IMR-90 (cell line): ENCODE results near the gene FAM219A. TPM values are rescaled to one million over a fixed set of nuclear protein-coding genes. Genes with fewer than 3 reads are reported as not detected.
"Not testable (repeated sequence)": the region's sequence is repeated elsewhere in the genome, so short reads cannot be mapped to it uniquely, and the experiment has no call there.

Experiments used
- ATAC-seq: fragments of 200-7000 bp; cut with Tn5 transposase; 2 replicates; pipeline ENCODE4 v1.9.1; 2020; ENCODE audit warnings: low read depth, mild to moderate bottlenecking, moderate library complexity
- BruUV-seq: library from RNA; stranded (reverse); fragments of 400-500 nt; replicated peaks from 2 replicates; lab custom pipeline; 2021; lab: Mats Ljungman, UMichigan
- CTCF ChIA-PET: fragments of 300-600 bp; formaldehyde crosslinking; extraction: SDS; loops from one replicate; lab custom pipeline; 2021; ENCODE audit warnings: antibody characterized with exemption; lab: Yijun Ruan, JAX
- POLR2A ChIA-PET: fragments of 300-600 bp; sonication (Branson Sonifier 250); formaldehyde crosslinking; loops from one replicate; lab custom pipeline; 2022; ENCODE audit warnings: antibody characterized with exemption; ENCODE audit not compliant: unreplicated experiment; lab: Charles Lee
- DNase-seq: peaks from one replicate; pipeline ENCODE4 v3.0.0; 2013
- H2AFZ ChIP-seq: replicated peaks from 2 replicates; pipeline ENCODE3; 2013; ENCODE audit warnings: low read length, mild to moderate bottlenecking; ENCODE audit not compliant: poor library complexity
- H2AK5ac ChIP-seq: 2 replicates; pipeline ENCODE4 v1.6.1; 2013; ENCODE audit warnings: low read depth, low read length, inconsistent platforms
- H2AK9ac ChIP-seq: replicated peaks from 2 replicates; pipeline ENCODE3; 2013; ENCODE audit warnings: mild to moderate bottlenecking, low read depth, low read length, moderate library complexity; ENCODE audit not compliant: poor library complexity
- H2BK120ac ChIP-seq: 2 replicates; pipeline ENCODE4 v1.6.1; 2013; ENCODE audit warnings: low read depth, low read length, inconsistent platforms
- H2BK15ac ChIP-seq: 3 replicates; pipeline ENCODE4 v1.6.1; 2013; ENCODE audit warnings: low read depth, low read length, inconsistent platforms
- H2BK20ac ChIP-seq: 2 replicates; pipeline ENCODE4 v1.6.1; 2013; ENCODE audit warnings: low read depth, mild to moderate bottlenecking, inconsistent platforms, low read length, moderate library complexity
- H2BK5ac ChIP-seq: 2 replicates; pipeline ENCODE4 v1.6.1; 2013; ENCODE audit warnings: mild to moderate bottlenecking, low read depth, low read length, inconsistent platforms; ENCODE audit not compliant: poor library complexity, severe bottlenecking
- H3K14ac ChIP-seq: replicated peaks from 2 replicates; pipeline ENCODE4 v1.6.1; 2013; ENCODE audit warnings: low read depth, low read length, inconsistent platforms
- H3K18ac ChIP-seq: 2 replicates; pipeline ENCODE4 v1.6.1; 2013; ENCODE audit warnings: low read depth, low read length, control low read depth
- H3K23ac ChIP-seq: 2 replicates; pipeline ENCODE4 v1.6.1; 2013; ENCODE audit warnings: low read depth, low read length, inconsistent platforms
- H3K27ac ChIP-seq: 2 replicates; pipeline ENCODE4 v1.5.1; 2013; ENCODE audit warnings: mild to moderate bottlenecking, control low read depth, low read length; ENCODE audit not compliant: insufficient read depth
- H3K27me3 ChIP-seq: 2 replicates; pipeline ENCODE4 v1.6.1; 2013; ENCODE audit warnings: low read length; ENCODE audit not compliant: control insufficient read depth, insufficient read depth
- H3K36me3 ChIP-seq: 2 replicates; pipeline ENCODE4 v1.6.1; 2013; ENCODE audit warnings: low read length, mixed read lengths; ENCODE audit not compliant: control insufficient read depth, insufficient read depth
- H3K4ac ChIP-seq: 2 replicates; pipeline ENCODE4 v1.6.1; 2013; ENCODE audit warnings: low read depth, low read length, inconsistent platforms
- H3K4me1 ChIP-seq: 2 replicates; pipeline ENCODE4 v1.6.1; 2013; ENCODE audit warnings: low read length, mixed read lengths; ENCODE audit not compliant: control insufficient read depth, insufficient read depth
- H3K4me2 ChIP-seq: 2 replicates; pipeline ENCODE4 v1.6.1; 2013; ENCODE audit warnings: low read depth, mild to moderate bottlenecking, control low read depth, low read length, moderate library complexity
- H3K4me3 ChIP-seq: 2 replicates; pipeline ENCODE4 v1.5.1; 2013; ENCODE audit warnings: low read depth, mild to moderate bottlenecking, control low read depth, low read length, moderate library complexity; ENCODE audit not compliant: insufficient read depth
- H3K56ac ChIP-seq: 2 replicates; pipeline ENCODE4 v1.6.1; 2013; ENCODE audit warnings: low read length, inconsistent platforms; ENCODE audit not compliant: insufficient read depth; ENCODE audit errors: extremely low read depth
- H3K79me1 ChIP-seq, 2 experiments: 2 replicates each; pipeline ENCODE4 v1.6.1; 2013; ENCODE audit warnings: low read length in 2 of 2, inconsistent platforms in 1 of 2, low read depth in 1 of 2
- H3K9ac ChIP-seq: 2 replicates; pipeline ENCODE4 v1.6.1; 2013; ENCODE audit warnings: low read depth, low read length, control low read depth
- H3K9me1 ChIP-seq: 2 replicates; pipeline ENCODE4 v1.6.1; 2013; ENCODE audit warnings: low read length, inconsistent platforms; ENCODE audit not compliant: insufficient read depth
- H3K9me3 ChIP-seq: 2 replicates; pipeline ENCODE4 v1.6.1; 2013; ENCODE audit warnings: low read length; ENCODE audit not compliant: control insufficient read depth, insufficient read depth
- H4K20me1 ChIP-seq: 2 replicates; pipeline ENCODE4 v1.6.1; 2013; ENCODE audit warnings: low read length, inconsistent platforms; ENCODE audit not compliant: insufficient read depth
- H4K5ac ChIP-seq: 2 replicates; pipeline ENCODE4 v1.6.1; 2013; ENCODE audit warnings: mild to moderate bottlenecking, low read depth, low read length, control low read depth
- H4K8ac ChIP-seq, 2 experiments: 2 replicates each; pipeline ENCODE4 v1.6.1; 2013; ENCODE audit warnings: low read depth in 2 of 2, low read length in 2 of 2, control low read depth in 1 of 2, inconsistent platforms in 1 of 2
- H4K91ac ChIP-seq: 2 replicates; pipeline ENCODE4 v1.6.1; 2013; ENCODE audit warnings: low read depth, low read length, inconsistent platforms; ENCODE audit not compliant: insufficient read depth
- BHLHE40 ChIP-seq: fragments of 150-350 bp; IDR thresholded peaks from 2 replicates; pipeline ENCODE4 v1.6.1; 2016; ENCODE audit warnings: mild to moderate bottlenecking, low read depth, low read length
- CHD1 ChIP-seq: IDR thresholded peaks from 2 replicates; pipeline ENCODE4 v1.6.1; 2012; ENCODE audit warnings: low read depth, low read length, improper control_type of control experiment
- MAFK ChIP-seq: IDR thresholded peaks from 2 replicates; pipeline ENCODE4 v1.6.1; 2012; ENCODE audit warnings: low read depth, low read length, improper control_type of control experiment
- MXI1 ChIP-seq: IDR thresholded peaks from 2 replicates; pipeline ENCODE4 v1.6.1; 2012; ENCODE audit warnings: low read depth, mild to moderate bottlenecking, low read length, moderate library complexity, borderline replicate concordance
- NFE2L2 ChIP-seq: fragments of 150-350 bp; IDR thresholded peaks from 2 replicates; pipeline ENCODE4 v1.6.1; 2016; ENCODE audit warnings: low read depth, mild to moderate bottlenecking, low read length
- RCOR1 ChIP-seq: IDR thresholded peaks from 2 replicates; pipeline ENCODE4 v1.6.1; 2012; ENCODE audit warnings: mild to moderate bottlenecking, low read length, improper control_type of control experiment; ENCODE audit not compliant: insufficient replicate concordance
- WGBS, 2 experiments: methylation state at CpG; one replicate each; pipeline versions ENCODE4 v1.1.5 to v1.1.7; 2013; ENCODE audit warnings: missing lambda C conversion rate in 2 of 2; ENCODE audit not compliant: insufficient read length in 1 of 2; ENCODE audit errors: extremely low coverage in 2 of 2; 5-methylcytosine and 5-hydroxymethylcytosine counted together
- dilution Hi-C: fragments of 300-500 bp; cut with HindIII; formaldehyde crosslinking; loops from one replicate; pipeline ENCODE4 v1.14.3; 2018; ENCODE audit warnings: low sequenced_read_pairs; ENCODE audit not compliant: unreplicated experiment
- in situ Hi-C: fragments of 300-500 bp; cut with MboI; formaldehyde crosslinking; loops from 3 replicates; pipeline ENCODE4 v1.14.3; 2019; ENCODE audit warnings: low sequenced_read_pairs, inconsistent platforms, mixed read lengths
- intact Hi-C: fragments of 100-400 bp; cut with micrococcal nuclease; formaldehyde crosslinking; loops from 2 replicates; pipeline ENCODE4 v1.10.0; 2022
- polyA plus RNA-seq, 3 experiments: library from polyadenylated mRNA; depleted of rRNA; stranded (reverse); fragments of >200 nt; gene quantifications; 2 replicates each; pipeline ENCODE4 v1.2.3, GENCODE V29; 2012; ENCODE audit warnings: low replicate concordance in 1 of 3
- total RNA-seq: library from RNA; depleted of rRNA; stranded (reverse); fragments of >200 nt; gene quantifications from 2 replicates; pipeline ENCODE4 v1.2.3, GENCODE V29; 2012

Gene FAM219A
- total and polyA plus RNA-seq, 2 of the 4 experiments (the other 2 are of a cell fraction): 4.8 to 20.8 TPM

- H3K36me3 ChIP-seq: peaks cover 3% of the 10 kb centered on the region; the same call in 1 of the 2 replicates
- H4K8ac ChIP-seq: no peak overlapping the region
- ChIA-PET POLR2A (no interaction called here), CTCF (no interaction called here)
- H3K56ac ChIP-seq: no peak overlapping the region
- no peak for TF ChIP-seq RCOR1
- TF ChIP-seq CHD1: no peak
- TF ChIP-seq BHLHE40: no peak
- no peak for TF ChIP-seq NFE2L2
- TF ChIP-seq MXI1: no peak
- no peak for TF ChIP-seq MAFK
- no peak overlapping the region for H3K4me2 ChIP-seq
- no peak overlapping the region for H3K18ac ChIP-seq
- no peak overlapping the region for H2BK20ac ChIP-seq
- dilution Hi-C loops: no loop called here
- peaks cover 12% of the 10 kb centered on the region; the same call in 1 of the 2 replicates for H3K9me3 ChIP-seq
- no peaks in the 10 kb centered on the region for H3K79me1 ChIP-seq
- no peak overlapping the region for H3K27ac ChIP-seq
- H3K23ac ChIP-seq: no peak overlapping the region
- H4K91ac ChIP-seq: no peak overlapping the region
- H2BK5ac ChIP-seq: no peak overlapping the region
- in situ Hi-C loops: no loop called here
- H2AK5ac ChIP-seq: no peak overlapping the region
- H3K4ac ChIP-seq: no peak overlapping the region
- intact Hi-C loops: no loop called here
- no peak for ATAC-seq
- no peak overlapping the region for H2AFZ ChIP-seq
- BruUV-seq: no TSS peak
- no peak overlapping the region for H3K9ac ChIP-seq
- H3K27me3 ChIP-seq: peaks cover 25% of the 10 kb centered on the region; the same call in 1 of the 2 replicates
- no peak overlapping the region for H3K4me3 ChIP-seq
- no peak overlapping the region for H4K5ac ChIP-seq
- H2BK120ac ChIP-seq: no peak overlapping the region
- no peak overlapping the region for H2AK9ac ChIP-seq
- H2BK15ac ChIP-seq: no peak overlapping the region
- no peaks in the 10 kb centered on the region for H4K20me1 ChIP-seq
- H3K9me1 ChIP-seq: no peaks in the 10 kb centered on the region
- no peak overlapping the region for H3K14ac ChIP-seq
- WGBS, 2 experiments: no CpG with 5 or more reads among the region's 4 CpGs
- H3K4me1 ChIP-seq: no peaks in the 10 kb centered on the region
- DNase-seq: no peak
These were observed 88.7 kb downstream of the FAM219A start for GRCh38 chr9:34369636-34370035.

GRCh38 chr9:34368796-34369195 lies 89.6 kb downstream of the FAM219A start:
- H2AFZ ChIP-seq, H3K79me1 ChIP-seq, H2AK9ac ChIP-seq, H2BK15ac ChIP-seq, H2BK20ac ChIP-seq, POLR2A ChIA-PET, H2AK5ac ChIP-seq, H4K8ac ChIP-seq, H4K91ac ChIP-seq, CTCF ChIA-PET, H2BK5ac ChIP-seq, H3K4me2 ChIP-seq, H3K23ac ChIP-seq, intact Hi-C loops, H2BK120ac ChIP-seq, ATAC-seq, BruUV-seq, H3K4ac ChIP-seq, H3K27ac ChIP-seq, H3K36me3 ChIP-seq, dilution Hi-C loops, DNase-seq, H3K56ac ChIP-seq, H3K18ac ChIP-seq, H3K14ac ChIP-seq, H3K9ac ChIP-seq, H4K5ac ChIP-seq, H3K4me3 ChIP-seq, H4K20me1 ChIP-seq, H3K9me1 ChIP-seq, H3K4me1 ChIP-seq, in situ Hi-C loops: not testable (repeated sequence)
- H3K27me3 ChIP-seq: peaks cover 26% of the 10 kb centered on the region; the same call in 1 of the 2 replicates
- peaks cover 12% of the 10 kb centered on the region; the same call in 1 of the 2 replicates for H3K9me3 ChIP-seq
- 67% methylated on average over 3 of the region's 5 CpGs; no CpG with 5 or more reads in 1 of the 2 experiments for WGBS, 2 experiments
